Measurements from ENCODE around the gene DIP2C. TPM values are rescaled to one million over a fixed set of nuclear protein-coding genes. Genes with fewer than 3 reads are reported as not detected.

The DIP2C gene
- total RNA-seq, 2 donors from 2014 or later = 9.6 to 11.9 TPM

DNA sequence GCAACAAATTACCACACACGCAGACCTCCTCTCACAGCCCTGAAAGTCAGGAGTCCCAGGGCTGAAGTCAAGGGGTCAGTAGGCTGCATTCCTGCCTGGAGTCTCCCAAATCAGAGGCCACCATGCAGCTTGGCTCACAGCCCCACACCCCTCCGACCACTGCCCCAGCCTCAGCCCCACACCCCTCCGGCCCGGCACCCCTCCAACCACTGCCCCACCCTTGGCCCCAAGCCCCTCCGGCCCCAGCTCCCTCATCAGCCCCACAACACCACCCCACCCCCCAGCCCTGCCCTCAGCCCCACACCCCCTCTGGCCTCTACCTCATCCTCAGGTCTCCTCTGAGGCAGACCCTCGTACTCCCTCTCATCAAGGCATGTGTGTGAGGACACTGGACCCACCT is 85.7 kb downstream of the DIP2C start:
- H3K27ac ChIP-seq = no peak overlapping the region
- intact Hi-C loops (cut with DNase I) = no loop called here
- DNase-seq = peak in 2 of 4 donors; percentile 4 to 6
- no peaks in the 10 kb centered on the region for H3K9me3 ChIP-seq
- no peaks in the 10 kb centered on the region for H3K36me3 ChIP-seq (replicated peaks in 1 of 2; ENCODE audit: insufficient read depth in 1 of 2, low read depth in 2 of 2)
- H3K4me1 ChIP-seq = peaks cover 27% of the 10 kb centered on the region
- TF ChIP-seq, protein P1, sequence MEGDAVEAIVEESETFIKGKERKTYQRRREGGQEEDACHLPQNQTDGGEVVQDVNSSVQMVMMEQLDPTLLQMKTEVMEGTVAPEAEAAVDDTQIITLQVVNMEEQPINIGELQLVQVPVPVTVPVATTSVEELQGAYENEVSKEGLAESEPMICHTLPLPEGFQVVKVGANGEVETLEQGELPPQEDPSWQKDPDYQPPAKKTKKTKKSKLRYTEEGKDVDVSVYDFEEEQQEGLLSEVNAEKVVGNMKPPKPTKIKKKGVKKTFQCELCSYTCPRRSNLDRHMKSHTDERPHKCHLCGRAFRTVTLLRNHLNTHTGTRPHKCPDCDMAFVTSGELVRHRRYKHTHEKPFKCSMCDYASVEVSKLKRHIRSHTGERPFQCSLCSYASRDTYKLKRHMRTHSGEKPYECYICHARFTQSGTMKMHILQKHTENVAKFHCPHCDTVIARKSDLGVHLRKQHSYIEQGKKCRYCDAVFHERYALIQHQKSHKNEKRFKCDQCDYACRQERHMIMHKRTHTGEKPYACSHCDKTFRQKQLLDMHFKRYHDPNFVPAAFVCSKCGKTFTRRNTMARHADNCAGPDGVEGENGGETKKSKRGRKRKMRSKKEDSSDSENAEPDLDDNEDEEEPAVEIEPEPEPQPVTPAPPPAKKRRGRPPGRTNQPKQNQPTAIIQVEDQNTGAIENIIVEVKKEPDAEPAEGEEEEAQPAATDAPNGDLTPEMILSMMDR (IDR thresholded peaks at IDR 0.05) = no peak
- no peak for TF ChIP-seq POLR2A (IDR thresholded peaks at IDR 0.05)
- no peak for ATAC-seq
- no peak overlapping the region for H3K4me3 ChIP-seq
- no peaks in the 10 kb centered on the region for H3K27me3 ChIP-seq
- whole genome bisulfite sequencing, 2 donors = 80 to 84% methylated on average over 4 to 6 of the region's 6 CpGs

DNA sequence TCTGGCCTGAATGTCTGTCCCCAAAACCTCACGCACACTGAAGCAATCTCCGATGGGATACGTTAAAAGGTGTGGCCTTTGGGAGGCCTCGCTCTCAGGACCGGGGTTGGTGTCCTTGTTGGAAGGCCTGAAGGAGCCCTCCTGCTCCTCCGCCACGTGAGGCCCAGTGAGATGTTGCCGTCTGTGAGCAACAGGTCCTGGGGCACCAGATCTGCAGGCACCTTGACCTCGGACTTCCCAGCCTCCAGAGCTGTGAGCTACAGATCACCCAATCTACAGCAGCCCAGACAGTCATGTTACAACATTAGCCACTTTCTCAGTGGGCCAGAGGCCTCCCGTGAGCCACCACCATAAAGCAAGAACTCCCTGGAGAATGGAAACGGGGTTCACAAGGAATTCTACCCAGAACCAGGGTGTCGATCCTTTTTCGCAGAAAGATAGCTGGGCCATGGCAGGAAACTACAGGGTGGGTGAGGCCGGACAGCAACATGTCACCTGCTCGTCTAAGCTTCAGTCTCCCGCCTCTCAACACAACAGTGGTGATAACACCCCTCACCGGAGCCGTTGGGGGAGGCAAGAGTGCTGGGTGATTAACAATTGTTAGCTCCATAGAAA is 87.0 kb downstream of the DIP2C start:
- no peaks in the 10 kb centered on the region for H3K36me3 ChIP-seq (replicated peaks in 1 of 2; ENCODE audit: insufficient read depth in 1 of 2, low read depth in 2 of 2)
- intact Hi-C loops (cut with DNase I) = no loop called here
- no peaks in the 10 kb centered on the region for H3K27me3 ChIP-seq
- H3K27ac ChIP-seq = no peak overlapping the region
- 91 to 96% methylated on average over 10 to 18 of the region's 18 CpGs for WGBS, 2 donors
- H3K4me3 ChIP-seq = no peak overlapping the region
- peak in 1 of 4 donors; percentile 5 for DNase-seq
- TF ChIP-seq, protein P1 (IDR thresholded peaks at IDR 0.05) = no peak
- TF ChIP-seq POLR2A (IDR thresholded peaks at IDR 0.05) = no peak
- no peaks in the 10 kb centered on the region for H3K9me3 ChIP-seq
- peaks cover 27% of the 10 kb centered on the region for H3K4me1 ChIP-seq
- no peak for ATAC-seq

DNA sequence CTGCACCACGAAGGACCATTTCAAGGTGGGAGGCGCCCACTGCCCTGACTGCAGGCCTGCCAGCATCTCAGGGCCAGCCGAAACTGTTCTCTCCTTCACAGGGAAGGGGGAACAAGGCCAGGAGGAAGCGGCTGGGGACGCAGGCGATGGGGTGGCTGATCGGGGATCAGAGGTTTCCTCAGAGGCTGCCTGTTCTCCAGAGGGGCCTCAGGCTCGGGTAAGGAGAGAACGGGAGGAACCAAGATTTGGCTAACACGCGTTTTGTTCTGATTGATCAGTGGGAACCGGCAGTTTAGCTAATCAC is 87.9 kb downstream of the DIP2C start:
- H3K36me3 ChIP-seq (replicated peaks in 1 of 2; ENCODE audit: insufficient read depth in 1 of 2, low read depth in 2 of 2) = no peaks in the 10 kb centered on the region
- ATAC-seq (no peak), DNase-seq (peak in 1 of 4 donors; percentile 11)
- H3K4me1 ChIP-seq = peaks cover 27% of the 10 kb centered on the region
- no peak overlapping the region for H3K27ac ChIP-seq
- no peaks in the 10 kb centered on the region for H3K9me3 ChIP-seq
- intact Hi-C loops (cut with DNase I) = no loop called here
- TF ChIP-seq, protein P1 (IDR thresholded peaks at IDR 0.05) = no peak
- TF ChIP-seq POLR2A (IDR thresholded peaks at IDR 0.05) = no peak
- no peak overlapping the region for H3K4me3 ChIP-seq
- WGBS, 2 donors = 60 to 77% methylated on average over 8 to 12 of the region's 12 CpGs
- no peaks in the 10 kb centered on the region for H3K27me3 ChIP-seq

DNA sequence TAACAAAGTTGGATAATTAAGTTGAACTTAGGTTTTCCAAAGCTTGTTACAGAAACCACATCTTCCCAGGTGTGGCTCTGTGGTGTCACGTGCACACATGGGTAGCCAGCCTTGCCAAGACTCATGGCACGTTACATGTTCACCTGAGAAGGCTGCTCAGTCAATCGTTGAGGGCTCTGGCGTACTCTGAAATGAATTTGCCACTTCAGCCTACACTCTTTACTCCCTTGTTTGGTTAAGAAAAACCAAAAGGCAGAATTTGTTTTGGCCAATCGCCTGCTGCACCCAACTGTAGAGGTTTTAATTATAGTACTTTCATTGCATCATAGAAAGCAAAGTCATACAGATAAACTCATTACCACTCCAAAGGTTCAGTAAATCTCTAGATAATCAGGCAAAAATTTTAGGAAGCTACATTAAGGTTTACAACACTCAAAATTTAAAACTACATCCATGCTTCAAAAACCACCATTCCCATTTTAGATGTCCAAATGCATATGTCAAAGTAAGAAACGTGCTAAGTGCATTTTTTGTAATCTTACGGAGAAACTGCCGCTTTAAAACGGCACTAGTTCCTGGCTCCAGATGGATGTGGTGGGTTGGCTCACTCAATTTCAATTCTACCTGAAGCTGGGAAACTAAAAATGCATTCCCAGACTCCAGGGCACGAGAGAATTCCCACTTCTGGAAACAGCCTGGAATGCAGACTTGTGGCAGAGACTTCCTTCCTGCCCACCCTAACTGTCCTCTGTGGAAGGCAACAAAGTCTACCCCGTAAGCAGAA is 88.4 kb downstream of the DIP2C start:
- intact Hi-C loops (cut with DNase I) = no loop called here
- H3K27ac ChIP-seq = peak overlapping the region in 2 of 4 donors; percentile 16 to 23
- WGBS, 2 donors = 41 to 51% methylated on average over 11 of the region's 11 CpGs
- H3K27me3 ChIP-seq = no peaks in the 10 kb centered on the region
- H3K4me3 ChIP-seq = no peak overlapping the region
- ATAC-seq (peak; percentile 84), DNase-seq (peak; percentile 49 to 73 (median 72))
- H3K9me3 ChIP-seq = no peaks in the 10 kb centered on the region
- H3K4me1 ChIP-seq = peaks cover 27% of the 10 kb centered on the region
- H3K36me3 ChIP-seq (replicated peaks in 1 of 2; ENCODE audit: insufficient read depth in 1 of 2, low read depth in 2 of 2) = no peaks in the 10 kb centered on the region
- TF ChIP-seq, protein P1 (IDR thresholded peaks at IDR 0.05) = no peak
- no peak for TF ChIP-seq POLR2A (IDR thresholded peaks at IDR 0.05)
